NK-92 (cell line): Measurements from ENCODE around the gene FBLN1.
"Not testable (repeated sequence)": the region's sequence is repeated elsewhere in the genome, so short reads cannot be mapped to it uniquely, and the experiment has no call there.

Experiments used
- DNase-seq: peaks from one replicate; lab custom pipeline; 2025; ENCODE audit not compliant: unreplicated experiment; lab: John Stamatoyannopoulos, UW

The FBLN1 gene

DNA sequence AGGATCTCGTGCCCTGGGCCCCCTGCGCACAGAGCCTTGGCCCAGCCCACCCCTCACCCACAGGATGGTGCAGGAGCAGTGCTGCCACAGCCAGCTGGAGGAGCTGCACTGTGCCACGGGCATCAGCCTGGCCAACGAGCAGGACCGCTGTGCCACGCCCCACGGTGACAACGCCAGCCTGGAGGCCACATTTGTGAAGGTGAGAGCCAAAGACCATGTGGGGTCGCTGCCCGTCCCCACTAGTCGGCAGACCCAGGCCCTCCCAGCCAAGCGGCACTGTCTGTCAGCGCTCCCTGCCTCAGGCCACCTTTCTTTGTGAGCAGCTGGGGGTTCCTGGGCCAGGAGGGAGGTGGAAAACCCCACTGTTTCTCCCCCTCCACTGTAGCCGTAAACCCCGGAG is 22.8 kb downstream of the FBLN1 start:
- DNase-seq: no peak

DNA sequence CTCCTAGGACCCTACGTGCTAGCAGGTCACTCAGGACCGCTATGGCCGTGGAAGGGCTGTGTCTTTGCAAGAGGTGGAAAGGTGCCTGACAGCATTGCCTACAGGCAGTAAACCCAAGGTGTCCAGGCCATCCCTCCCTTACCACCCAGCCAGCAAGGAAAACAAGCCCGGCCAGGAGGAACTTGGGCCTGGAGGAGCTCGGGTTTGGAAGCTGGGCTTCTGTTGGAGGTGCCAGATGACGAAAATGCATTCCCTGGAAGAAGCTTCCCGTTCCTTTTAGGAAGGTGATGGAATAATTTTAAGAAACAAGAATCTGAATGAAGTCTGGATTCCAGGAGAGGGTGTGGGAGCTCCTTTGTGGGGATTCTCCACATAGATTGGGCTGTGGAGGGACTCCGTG is 23.6 kb downstream of the FBLN1 start:
- no peak for DNase-seq

DNA sequence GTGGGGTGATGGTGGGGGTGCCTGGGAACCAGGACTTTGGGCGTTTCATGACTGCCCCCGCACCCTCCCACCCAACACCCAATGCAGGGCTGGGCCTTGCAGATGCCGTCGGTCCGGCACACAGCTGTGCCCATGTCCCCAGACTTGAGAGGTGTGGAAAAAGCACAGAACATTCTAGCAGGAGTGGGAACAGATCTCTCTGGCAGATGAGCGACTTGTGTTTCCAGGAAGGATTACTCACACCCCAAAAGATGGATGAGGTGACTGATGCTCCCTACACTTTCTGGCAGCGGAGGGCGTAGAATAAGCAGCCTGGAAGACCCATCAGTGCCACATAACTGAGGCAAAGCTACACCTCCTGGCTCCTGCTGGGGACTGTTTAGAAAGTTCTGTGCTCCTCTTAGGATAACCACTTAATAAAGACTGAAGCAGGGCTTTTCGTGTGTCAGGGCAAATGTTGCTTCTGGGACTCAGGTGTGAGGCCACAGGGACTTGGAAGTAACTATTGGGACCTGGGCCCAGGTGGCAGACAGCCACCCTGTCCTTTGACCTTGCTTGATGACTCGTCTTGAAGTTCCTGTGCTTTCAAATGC is 24.2 kb downstream of the FBLN1 start:
- DNase-seq: no peak

DNA sequence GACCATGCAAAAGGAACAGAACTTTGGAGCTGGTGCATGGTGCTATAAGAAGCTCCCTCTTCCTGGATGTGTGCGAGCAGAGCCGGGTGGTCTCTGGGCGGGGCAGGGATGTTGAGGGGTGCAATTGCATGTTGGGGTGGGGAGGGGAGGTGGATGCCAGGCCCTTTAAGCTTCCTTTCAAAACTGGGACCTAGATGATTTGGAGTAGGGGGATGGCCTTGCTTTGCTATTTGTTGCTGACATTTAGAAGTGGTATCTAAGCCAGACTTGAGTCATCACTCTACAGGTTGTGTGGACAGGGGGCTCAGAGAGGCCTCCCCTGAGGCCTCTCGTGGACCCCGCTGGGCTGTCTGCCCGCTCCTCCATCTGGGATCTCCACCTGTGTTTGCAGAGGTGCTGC is 24.8 kb downstream of the FBLN1 start:
- no peak for DNase-seq

DNA sequence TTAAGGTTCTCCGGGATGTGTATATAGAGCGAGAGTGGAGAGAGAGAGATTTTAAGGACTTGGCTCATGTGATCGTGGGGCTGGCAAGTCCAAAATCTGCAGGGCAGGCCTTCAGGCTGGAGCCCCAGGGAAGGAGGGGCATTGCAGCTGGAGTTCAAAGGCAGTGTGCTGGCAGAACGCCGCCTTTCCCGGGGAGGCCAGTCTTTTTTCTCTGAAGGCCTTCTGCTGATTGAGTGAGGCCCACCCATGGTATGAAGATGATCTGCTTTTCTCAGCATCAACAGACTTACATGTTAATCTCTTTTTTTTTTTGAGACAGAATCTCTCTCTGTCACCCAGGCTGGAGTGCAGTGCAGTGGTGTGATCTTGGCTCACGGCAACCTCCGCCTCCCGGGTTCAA is 25.4 kb downstream of the FBLN1 start:
- no peak for DNase-seq

DNA sequence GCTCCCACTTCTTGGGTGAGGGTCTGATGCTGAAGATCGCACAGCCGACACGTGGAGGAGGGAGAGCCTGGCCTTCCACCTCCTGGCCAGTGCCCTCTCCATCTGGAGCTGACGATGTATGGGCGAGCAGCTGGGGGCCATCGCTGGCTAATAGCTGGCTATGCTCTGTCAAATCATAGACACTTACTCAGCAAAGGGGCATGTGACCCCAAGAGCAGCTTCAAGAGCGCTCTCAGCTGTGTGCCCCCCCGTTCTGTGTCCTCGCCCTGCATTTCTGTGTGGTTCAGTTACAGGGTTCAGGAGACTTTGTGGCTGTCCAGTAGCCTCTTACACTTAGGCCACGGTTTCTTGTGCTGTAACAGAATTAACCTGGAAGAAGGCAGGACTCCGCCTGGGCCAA is 26.4 kb downstream of the FBLN1 start:
- DNase-seq: no peak

DNA sequence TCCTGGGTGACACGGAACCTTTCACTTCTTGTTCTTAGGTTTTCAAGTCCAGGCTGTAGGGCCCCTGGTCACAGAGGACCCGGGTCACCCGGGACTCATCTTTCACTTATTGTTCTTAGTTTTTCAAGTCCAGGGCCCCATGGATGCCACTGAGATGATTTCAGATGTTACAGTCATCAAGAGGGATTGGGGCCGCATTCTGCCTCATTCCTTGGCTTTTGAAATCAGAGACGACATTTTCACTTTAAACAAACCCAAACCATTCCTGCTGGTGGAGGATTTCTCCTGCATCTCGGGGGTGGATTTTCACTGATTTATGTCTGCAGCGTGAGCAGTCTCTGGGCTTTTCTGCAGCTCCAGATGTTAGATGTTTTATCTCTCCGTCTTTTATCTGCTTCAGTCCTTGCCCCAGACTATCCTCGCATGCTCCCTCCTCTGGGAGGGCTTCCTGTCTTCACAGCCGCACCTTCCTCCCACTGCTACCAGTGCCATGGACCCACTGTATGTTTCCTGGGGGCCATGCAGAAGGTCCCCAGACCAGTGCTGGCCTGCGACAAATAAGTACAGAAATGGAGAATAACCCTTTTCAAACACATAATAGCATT is 27.4 kb downstream of the FBLN1 start:
- DNase-seq: no peak

DNA sequence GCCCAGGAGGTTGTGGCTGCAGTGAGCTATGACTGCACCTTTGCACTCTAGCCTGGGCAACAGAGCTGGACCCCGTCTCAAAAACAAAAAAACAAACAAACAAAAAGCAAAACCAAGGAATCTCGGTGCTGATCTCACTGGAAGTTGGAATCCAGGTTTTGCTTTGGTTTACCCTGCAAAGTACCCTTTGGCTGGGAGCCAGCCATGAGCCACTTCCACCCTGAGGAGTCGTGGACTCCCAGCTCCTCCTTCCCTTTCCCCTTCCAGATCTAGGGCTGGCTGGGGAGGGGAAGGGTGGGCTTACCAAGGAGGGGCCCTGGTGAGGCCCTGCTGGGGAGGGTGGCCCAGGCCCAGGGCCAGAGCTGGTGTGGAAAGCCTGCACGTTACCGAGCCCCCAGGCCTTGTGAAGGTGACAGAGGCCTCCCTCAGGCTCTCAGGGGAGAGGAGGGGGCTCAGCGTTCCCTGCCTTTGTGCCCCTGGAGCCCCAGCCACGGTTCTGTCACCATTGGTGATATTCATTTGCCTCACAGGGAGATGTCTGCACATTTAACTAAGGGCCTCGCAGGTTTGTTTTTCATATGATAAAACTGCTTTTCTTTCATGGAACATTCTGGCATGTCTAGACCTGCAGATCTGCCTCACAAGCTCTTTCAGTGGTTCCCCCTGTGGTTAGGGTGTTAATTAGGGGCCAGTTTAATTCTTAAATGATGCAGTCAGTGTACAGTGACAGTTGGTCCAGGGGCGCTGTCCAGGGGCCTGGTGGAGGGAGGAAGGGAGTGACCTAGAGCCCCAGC is 29.0 kb downstream of the FBLN1 start:
- no peak for DNase-seq

DNA sequence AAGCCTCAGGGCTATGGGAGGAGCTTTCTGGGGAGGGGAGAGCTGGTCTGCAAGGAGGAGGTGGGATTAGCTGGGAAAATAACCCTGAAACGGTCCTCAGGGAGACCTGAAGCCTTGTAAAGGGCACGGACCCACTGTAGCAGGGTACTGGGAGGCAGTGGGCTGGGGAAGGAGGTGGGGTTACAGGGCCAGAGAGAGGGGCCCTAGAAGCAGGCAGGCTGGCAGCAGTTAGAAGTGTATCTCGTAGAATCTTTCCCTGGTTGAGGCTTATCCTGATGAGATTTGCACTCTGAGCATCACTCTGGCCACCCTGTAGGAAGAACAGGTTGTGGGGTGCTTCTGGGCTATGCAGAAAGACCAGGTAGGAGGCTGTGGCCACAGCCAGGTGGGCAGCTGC is 29.6 kb downstream of the FBLN1 start:
- DNase-seq: no peak

DNA sequence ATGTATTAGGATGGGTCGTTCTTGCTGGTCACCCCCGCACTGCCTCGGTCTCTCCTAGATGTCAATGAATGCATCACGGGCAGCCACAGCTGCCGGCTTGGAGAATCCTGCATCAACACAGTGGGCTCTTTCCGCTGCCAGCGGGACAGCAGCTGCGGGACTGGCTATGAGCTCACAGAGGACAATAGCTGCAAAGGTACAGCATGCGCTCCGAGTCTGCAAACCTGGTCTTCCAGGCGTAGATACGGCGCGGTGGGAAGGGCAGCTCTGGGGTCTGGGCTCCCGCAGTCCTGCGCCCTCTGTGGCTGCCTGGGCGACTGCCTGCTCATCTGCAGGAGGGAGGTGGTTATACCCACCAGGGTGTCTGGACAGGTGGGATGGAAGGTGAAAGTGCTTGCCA is 31.0 kb downstream of the FBLN1 start:
- no peak for DNase-seq

DNA sequence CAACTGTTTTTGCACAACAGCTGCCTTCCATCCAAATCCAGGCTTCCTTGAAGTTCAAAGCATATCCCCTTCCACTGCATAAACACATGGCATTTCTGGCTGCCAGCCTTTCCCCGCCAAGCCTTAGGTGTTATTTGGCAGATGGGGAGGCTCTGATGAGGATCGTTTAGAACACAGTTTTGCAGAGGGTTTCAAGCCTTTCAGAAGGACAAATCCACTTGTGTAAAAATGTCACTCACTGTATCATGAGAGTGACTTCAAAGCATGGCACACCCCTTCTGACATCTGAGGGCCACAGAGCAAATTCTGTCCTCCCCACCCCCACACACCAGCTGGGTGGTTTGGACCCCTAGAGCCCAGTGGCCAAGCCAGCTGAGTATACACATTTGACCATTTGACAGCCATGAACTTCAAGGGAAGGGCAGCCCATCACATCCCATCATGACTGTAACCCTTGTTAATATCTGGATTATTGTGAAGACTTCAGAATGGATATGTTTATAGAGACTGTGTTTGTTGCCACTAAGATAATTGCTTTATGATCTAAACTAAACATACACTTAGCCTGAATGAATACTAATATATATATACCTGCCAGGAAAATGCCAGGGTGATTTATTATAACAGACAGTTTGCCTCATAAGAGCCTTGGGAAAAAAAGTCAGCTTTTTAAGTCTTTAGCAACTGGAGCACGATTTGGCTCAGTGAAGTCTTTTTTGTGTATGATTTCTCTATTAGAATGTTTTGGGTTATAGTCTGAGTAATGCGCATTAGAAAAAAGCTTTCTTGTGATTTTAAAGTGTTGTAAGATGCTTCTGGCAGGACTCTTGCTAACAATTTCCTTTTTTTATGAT is 31.9 kb downstream of the FBLN1 start:
- no peak for DNase-seq

DNA sequence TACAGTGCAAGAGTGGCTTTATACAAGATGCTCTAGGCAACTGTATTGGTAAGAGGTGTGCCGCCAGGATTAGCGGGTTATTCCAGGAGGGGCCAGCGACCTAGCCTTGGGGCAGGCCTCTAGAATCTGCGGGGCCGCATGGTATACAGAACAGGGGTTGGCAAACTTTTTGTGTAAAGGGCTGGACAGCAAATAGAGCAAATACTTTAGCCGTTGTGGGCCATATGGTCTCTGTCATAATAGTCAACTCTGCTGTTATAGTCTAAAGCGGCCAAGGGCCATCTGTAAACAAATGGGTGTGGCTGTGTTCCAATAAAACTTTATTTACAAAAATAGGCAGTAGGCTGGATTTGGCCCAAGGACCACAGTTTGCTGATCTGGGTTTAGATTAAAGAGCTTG is 32.6 kb downstream of the FBLN1 start:
- no peak for DNase-seq

DNA sequence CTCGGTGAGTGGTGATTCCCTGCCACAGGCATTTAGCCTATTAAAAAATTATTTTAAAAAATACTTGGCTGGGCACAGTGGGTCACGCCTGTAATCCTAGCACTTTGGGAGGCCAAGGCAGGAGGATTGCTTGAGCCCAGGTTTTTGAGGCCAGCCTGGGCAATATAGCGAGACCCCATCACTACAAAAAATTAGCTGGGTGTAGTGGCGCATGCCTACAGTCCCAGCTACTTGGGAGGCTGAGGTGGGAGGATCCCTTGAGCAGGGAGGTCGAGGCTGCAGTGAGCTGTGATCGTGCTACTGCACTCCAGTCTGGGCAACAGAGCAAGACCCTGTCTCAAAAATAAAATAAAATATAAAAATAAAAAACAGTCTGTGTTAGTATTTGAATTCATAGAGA is 33.2 kb downstream of the FBLN1 start:
- DNase-seq: not testable (repeated sequence)

DNA sequence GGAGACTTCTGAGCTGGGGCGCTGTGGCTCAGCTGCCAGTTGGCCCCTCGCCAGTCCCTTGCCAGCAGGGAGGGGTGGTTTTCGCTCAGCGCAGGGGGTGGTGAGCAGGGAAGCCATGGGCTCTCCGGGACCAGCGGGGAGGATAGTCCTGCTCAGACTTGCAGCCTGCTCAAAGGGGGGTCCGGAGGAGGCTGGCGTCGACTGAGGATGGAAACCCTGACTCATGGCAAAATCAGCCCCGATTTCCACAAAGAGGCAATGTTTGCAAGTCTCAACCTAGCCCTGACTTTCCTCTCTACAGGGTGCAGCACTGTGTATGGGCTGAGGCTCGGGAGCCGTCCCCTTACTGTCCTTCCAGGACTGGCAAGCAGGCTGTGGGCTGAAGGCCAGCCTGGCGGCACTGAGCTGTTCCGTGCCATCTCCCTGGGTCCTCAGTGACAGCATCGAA is 35.1 kb downstream of the FBLN1 start:
- DNase-seq: no peak

DNA sequence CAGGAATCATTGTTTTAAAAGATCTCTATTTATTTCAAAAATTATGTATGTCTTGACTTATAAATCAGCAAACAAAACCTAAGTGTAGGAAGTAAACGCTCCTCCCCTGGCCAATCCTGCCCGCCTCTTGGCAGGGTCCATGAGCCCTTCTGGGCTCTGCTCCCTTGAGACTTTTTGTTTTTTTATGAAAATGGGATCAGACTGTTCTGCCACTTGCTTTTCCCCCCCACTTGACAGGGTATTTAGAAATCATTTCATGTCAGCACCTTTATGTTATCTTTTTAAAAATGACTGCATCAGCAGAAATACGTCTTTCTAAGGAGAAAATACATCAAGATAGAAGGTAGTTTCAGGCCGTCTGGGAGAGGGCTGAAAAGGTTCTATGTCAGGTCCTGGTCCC is 35.6 kb downstream of the FBLN1 start:
- DNase-seq: no peak

DNA sequence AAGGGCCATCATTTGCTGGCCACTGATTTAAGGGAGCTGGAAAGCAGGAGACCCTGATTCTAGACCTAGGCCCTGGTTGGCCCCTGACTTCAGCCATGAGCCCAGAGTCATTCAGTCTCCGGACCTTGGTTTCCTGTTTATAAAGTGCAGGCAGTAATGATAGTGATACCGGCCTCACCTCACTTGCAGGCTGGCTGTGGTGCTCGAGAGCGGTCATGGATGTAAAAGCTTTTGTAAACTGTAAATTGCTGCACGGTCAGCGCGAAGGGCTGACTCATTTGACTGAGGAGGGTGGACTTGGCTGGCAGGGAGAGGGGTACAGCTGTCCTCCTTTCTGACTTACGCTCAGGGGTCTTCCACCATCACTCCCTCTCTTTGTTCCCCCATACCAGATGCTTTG is 37.4 kb downstream of the FBLN1 start:
- no peak for DNase-seq

DNA sequence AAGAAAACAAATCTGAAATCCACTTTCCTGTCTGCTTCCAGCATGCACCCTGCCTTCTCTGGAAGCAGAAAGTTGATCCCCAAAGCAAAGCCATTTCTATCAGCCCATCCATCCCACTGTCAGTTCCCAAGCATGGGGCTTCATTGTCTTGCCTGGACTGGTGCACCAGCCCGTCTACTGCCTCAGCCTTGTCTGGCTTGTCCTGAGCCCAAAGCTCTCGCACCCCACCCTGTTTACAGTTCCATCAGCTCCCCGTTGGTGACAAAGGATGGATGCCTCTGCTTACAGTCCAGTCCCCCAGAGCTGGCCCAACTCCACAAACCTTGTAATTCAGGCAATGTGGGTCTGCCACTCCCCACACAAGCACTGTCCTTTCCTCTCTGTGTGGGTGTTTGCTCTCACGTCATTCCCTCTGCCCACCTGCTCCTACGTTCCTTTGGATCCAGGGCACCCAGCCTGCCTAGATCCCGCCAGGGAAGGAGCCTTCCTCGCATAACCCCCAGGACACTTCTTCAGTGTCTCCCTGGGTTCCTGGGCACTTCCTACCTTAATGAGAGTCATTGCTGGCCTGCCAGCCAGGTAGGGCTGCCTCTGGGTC is 38.8 kb downstream of the FBLN1 start:
- no peak for DNase-seq

DNA sequence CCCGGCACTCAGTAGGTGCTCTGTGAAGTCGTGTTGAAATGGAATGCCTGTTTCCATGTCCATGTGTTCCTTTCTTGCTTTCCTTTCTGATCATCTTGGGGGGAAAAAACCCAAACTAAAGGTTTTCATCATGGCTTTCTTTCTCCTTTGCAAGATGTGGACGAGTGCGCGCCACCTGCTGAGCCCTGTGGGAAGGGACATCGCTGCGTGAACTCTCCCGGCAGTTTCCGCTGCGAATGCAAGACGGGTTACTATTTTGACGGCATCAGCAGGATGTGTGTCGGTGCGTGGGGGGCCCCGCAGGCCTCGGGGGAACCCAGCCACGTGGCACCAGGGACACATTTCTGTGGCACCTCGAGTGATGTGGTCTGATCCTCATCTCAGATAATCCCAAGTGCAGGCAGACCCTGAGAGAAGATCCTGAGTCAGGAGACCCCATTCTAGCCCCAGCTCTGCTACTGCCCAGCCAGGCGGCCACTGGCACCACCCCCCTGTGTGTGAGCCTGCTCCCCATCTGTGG is 39.4 kb downstream of the FBLN1 start:
- DNase-seq: no peak

DNA sequence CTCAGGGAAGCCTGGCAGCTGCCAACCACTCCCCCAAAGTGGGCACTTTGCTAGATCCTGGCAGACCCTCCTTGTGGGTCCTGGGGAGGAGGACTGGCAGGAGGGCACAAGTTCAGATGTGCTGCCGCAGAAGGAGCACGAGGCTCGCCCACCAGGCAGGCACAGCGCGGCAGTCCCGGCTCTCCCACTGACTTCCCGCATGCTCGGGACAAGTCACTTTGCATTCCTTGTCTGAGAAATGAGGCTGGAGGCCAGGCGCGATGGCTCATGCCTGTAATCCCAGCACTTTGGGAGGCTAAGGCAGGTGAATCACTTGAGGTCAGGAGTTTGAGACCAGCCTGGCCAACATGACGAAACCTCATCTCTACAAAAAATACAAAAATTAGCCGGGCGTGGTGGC is 40.1 kb downstream of the FBLN1 start:
- DNase-seq: not testable (repeated sequence)

DNA sequence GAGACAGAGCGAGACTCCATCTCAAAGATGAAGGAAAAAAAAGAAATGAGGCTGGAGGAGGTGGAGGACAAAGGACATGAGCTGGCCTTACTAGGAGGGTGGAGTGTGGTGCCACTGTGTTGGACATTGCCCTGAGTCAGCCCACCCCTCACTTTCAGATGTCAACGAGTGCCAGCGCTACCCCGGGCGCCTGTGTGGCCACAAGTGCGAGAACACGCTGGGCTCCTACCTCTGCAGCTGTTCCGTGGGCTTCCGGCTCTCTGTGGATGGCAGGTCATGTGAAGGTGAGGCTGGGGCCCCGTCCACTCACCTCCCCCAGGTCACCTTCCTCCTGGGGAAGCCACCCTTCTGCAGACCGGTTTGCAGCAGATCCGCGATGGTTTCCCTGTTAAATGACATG is 40.6 kb downstream of the FBLN1 start:
- no peak for DNase-seq

DNA sequence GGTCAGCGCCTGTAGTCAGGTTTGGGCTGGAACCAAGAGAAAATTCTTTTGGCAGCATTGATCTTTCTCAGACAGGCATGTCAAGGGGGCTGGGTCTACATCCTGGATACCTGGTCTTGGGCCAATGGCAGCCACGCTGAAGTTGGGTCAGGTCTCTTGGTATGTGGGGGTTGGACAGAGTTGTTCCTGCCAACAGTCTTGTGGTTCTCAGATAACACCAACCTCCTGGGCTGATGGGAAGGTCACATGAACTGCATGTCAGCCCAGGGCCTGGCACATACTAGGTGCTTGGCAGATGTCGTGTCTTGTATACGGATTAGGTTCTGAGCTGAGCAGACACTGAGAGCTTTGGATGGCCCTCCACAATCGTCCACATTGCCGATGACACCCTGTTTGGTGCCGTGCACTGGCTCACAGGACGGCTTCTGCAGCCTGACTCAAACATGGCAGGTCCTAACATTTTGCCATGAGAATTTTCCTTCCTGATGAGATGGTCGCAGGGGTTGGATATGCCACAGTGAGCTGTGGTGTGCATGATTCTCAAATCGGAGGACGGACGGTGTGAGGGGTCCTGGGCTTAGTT is 42.0 kb downstream of the FBLN1 start:
- no peak for DNase-seq
